Measurements from ENCODE around the gene TPRKB. TPM values are rescaled to one million over a fixed set of nuclear protein-coding genes. Genes with fewer than 3 reads are reported as not detected.

The TPRKB gene
- total RNA-seq (2022; extraction: Qiagen RNA extraction; ENCODE audit: low read depth), result 74.2 to 83.9 TPM (median 81.9 TPM) in 5 replicates

GRCh38 chr2:73736855-73737779, at the start of gene TPRKB:
Gene TPRKB (minus strand): TSS chr2:73737345. CDS start chr2:73734569, 2,776 bp downstream.

GRCh38 chr2:73783883-73784282, 46.7 kb upstream of the TPRKB start, which contains the start of gene C2orf78:
Gene C2orf78 (plus strand): TSS chr2:73784183. CDS start chr2:73784310, 127 bp downstream.

GRCh38 chr2:73779467-73780236, 42.5 kb upstream of the TPRKB start, which contains the start of gene DUSP11:
Gene DUSP11 (minus strand): TSS chr2:73780103. CDS start chr2:73779974, 129 bp downstream.

Other genes starting within 250 kb of the TPRKB start
- not detected in 5 replicates for gene NAT8, start 94.9 kb downstream of the TPRKB start, total RNA-seq (2022; extraction: Qiagen RNA extraction; ENCODE audit: low read depth)
- 38.1 to 47.2 TPM (median 44.0 TPM) in 5 replicates for gene DUSP11, start 42.8 kb upstream of the TPRKB start, total RNA-seq (2022; extraction: Qiagen RNA extraction; ENCODE audit: low read depth)
- gene C2orf78, start 46.8 kb upstream of the TPRKB start, total RNA-seq (2022; extraction: Qiagen RNA extraction; ENCODE audit: low read depth), result not detected in 5 replicates
- gene STAMBP, start 91.6 kb upstream of the TPRKB start, total RNA-seq (2022; extraction: Qiagen RNA extraction; ENCODE audit: low read depth), result 45.1 to 57.3 TPM (median 50.2 TPM) in 5 replicates
- gene ACTG2, start 155.7 kb upstream of the TPRKB start, total RNA-seq (2022; extraction: Qiagen RNA extraction; ENCODE audit: low read depth), result 0.10 to 0.38 TPM (median 0.17 TPM) in 5 replicates
- 140 to 153 TPM (median 149 TPM) in 5 replicates for gene DGUOK, start 189.5 kb upstream of the TPRKB start, total RNA-seq (2022; extraction: Qiagen RNA extraction; ENCODE audit: low read depth)
- gene TET3, start 247.6 kb upstream of the TPRKB start, total RNA-seq (2022; extraction: Qiagen RNA extraction; ENCODE audit: low read depth), result 7.1 to 8.4 TPM (median 7.7 TPM) in 5 replicates